Activated CD8-positive, alpha-beta T cell treated with anti-CD3 and anti-CD28 coated beads, Interleukin-2, amount 10 ng/mL, durations not matched to agents 7 days and 5 days (primary cell): ENCODE measurements around the gene FAR1. TPM values are rescaled to one million over a fixed set of nuclear protein-coding genes. Genes with fewer than 3 reads are reported as not detected.
"Not testable (repeated sequence)": the region's sequence is repeated elsewhere in the genome, so short reads cannot be mapped to it uniquely, and the experiment has no call there.

Source experiments
- ATAC-seq: fragments of 150-1000 bp; cut with Tn5 transposase; one replicate; pipeline ENCODE4 v1.10.0; 2021; ENCODE audit warnings: moderate library complexity
- CTCF ChIA-PET: fragments of 350-600 bp; sonication (Branson Sonifier 250); formaldehyde crosslinking; loops from one replicate; lab custom pipeline; 2021; ENCODE audit warnings: antibody characterized with exemption; lab: Charles Lee
- POLR2A ChIA-PET: fragments of 350-600 bp; sonication (Branson Sonifier 250); formaldehyde crosslinking; loops from one replicate; lab custom pipeline; 2021; ENCODE audit warnings: antibody characterized with exemption; lab: Charles Lee
- DNase-seq: peaks from one replicate; pipeline ENCODE4 v3.0.0-alpha.2; 2020
- H3K27ac Mint-ChIP-seq: one replicate; pipeline ENCODE4 v1.8.0; 2021; ENCODE audit warnings: mild to moderate bottlenecking, mixed read lengths
- H3K27me3 Mint-ChIP-seq: one replicate; pipeline ENCODE4 v1.8.0; 2021; ENCODE audit warnings: low read depth, mixed read lengths
- H3K36me3 Mint-ChIP-seq: one replicate; pipeline ENCODE4 v1.8.0; 2021; ENCODE audit warnings: low read depth, mixed read lengths
- H3K4me1 Mint-ChIP-seq: one replicate; pipeline ENCODE4 v1.8.0; 2021; ENCODE audit warnings: low read depth, mixed read lengths
- H3K4me3 Mint-ChIP-seq: one replicate; pipeline ENCODE4 v1.8.0; 2021; ENCODE audit warnings: mild to moderate bottlenecking, mixed read lengths
- H3K9me3 Mint-ChIP-seq: one replicate; pipeline ENCODE4 v1.8.0; 2022; ENCODE audit warnings: mixed read lengths; ENCODE audit not compliant: insufficient read depth
- total RNA-seq, 2 experiments: library from RNA; stranded (reverse); gene quantifications; one replicate each; pipeline ENCODE4 v1.2.3, GENCODE V29; 2021

Gene FAR1
- total RNA-seq, 2 experiments from 2014 or later, result 65.3 to 65.8 TPM

DNA sequence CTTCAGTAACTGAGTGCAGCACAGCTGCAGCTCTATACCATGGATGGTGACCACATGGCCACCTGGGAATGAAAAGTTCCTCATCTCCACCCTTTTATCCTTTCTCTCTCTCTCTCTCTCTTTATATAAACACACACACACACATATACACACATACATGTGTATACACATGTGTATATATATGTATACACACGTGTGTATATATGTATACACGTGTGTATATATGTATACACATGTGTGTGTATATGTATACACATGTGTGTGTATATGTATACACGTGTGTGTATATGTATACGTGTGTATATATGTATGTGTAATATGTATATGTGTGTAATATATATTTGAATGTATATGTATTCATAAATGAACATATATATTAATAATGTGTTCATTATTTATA, 18.8 kb upstream of the FAR1 start:
- ChIA-PET CTCF (no interaction called here), POLR2A (no interaction called here)
- Mint-ChIP-seq H3K36me3 (no peaks in the 10 kb centered on the region), H3K4me1 (no peaks in the 10 kb centered on the region), H3K4me3 (no peak overlapping the region), H3K27ac (no peak overlapping the region), H3K27me3 (peaks cover 12% of the 10 kb centered on the region), H3K9me3 (no peaks in the 10 kb centered on the region)
- DNase-seq (no peak), ATAC-seq (no peak)

DNA sequence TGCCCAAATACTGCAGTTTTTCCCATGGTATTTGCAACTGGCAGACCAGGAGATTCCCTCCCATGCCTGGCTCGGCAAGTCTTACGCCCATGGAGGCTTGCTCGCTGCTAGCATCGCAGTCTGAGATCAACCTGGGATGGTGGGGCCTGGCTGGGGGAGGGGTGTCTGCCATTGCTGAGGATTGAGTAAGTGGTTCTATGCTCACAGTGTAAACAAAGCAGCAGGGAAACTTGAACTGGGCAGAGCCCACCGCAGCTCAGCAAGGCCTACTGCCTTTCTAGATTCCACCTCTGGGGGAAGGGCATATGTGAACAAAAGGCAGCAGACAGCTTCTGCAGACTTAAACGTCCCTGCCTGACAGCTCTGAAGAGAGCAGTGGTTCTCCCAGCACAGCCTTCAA, 17.0 kb upstream of the FAR1 start:
- H3K4me3 Mint-ChIP-seq, ATAC-seq, H3K4me1 Mint-ChIP-seq, H3K27ac Mint-ChIP-seq, DNase-seq, H3K36me3 Mint-ChIP-seq, H3K9me3 Mint-ChIP-seq, CTCF ChIA-PET, POLR2A ChIA-PET: not testable (repeated sequence)
- H3K27me3 Mint-ChIP-seq, result peaks cover 22% of the 10 kb centered on the region

DNA sequence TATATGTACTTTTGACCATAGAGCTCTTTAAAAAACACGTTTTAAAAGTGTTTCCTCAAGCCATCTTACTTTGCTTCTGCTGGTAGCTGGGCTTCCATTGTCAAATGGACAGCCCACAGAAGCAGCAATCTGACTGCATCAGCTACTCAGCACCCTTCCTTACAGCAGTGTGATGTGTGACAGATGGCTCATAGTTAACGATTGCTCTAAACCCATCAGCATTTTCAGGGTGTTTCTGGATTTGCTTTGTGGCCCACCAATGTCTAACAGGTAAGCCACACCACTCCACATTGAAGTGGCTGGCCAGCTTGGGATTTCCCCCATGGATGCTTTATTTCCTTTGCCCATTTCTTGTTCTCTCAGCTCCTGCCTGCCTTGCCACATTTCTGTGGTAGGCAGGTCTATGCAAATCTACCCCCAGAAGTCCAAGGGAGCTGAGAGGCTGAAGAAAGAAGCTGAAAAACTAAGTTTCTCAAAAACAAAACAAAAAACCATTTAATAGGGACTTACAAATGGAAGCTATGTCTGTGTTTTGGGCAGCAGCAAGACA, 7.3 kb upstream of the FAR1 start:
- ChIA-PET POLR2A (no interaction called here), CTCF (interaction anchor here (1.2 kb wide), 1 partner anchor 16 kb away, joined by 3 read pairs; no protein-coding TSS in a partner anchor)
- Mint-ChIP-seq H3K4me1 (no peaks in the 10 kb centered on the region), H3K36me3 (peaks cover 2% of the 10 kb centered on the region), H3K4me3 (no peak overlapping the region), H3K27me3 (peaks cover 18% of the 10 kb centered on the region), H3K27ac (no peak overlapping the region), H3K9me3 (peaks cover 8% of the 10 kb centered on the region)
- ATAC-seq (no peak), DNase-seq (no peak)

DNA sequence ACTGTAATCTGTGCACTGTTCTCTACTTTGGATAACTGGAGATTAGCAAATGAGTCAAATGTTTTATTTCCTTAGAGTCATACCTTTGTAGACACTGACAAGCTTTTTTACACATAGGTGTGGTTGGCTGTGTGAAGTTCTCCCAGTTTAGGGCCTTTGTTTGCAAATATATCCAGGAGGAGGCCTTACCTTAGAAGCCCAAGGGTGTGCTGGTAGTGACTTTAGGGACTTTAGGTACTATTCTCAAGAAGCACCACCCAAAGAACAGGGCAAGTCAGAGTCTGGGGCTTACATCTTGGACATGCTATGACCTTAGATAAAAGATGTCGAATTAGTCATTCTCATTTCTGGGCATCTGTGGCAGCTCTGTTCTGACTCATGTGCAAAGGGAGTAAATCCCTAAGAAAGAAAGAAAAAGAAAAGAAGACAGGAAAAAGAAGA, 4.8 kb upstream of the FAR1 start:
- Mint-ChIP-seq H3K36me3 (peaks cover 4% of the 10 kb centered on the region), H3K4me1 (peaks cover 7% of the 10 kb centered on the region), H3K27me3 (peaks cover 12% of the 10 kb centered on the region), H3K9me3 (peaks cover 7% of the 10 kb centered on the region), H3K4me3 (no peak overlapping the region), H3K27ac (no peak overlapping the region)
- DNase-seq (no peak), ATAC-seq (no peak)
- ChIA-PET POLR2A (interaction anchor here (0.7 kb wide), 1 partner anchor 304 kb away, joined by 3 read pairs; no protein-coding TSS in a partner anchor), CTCF (no interaction called here)

DNA sequence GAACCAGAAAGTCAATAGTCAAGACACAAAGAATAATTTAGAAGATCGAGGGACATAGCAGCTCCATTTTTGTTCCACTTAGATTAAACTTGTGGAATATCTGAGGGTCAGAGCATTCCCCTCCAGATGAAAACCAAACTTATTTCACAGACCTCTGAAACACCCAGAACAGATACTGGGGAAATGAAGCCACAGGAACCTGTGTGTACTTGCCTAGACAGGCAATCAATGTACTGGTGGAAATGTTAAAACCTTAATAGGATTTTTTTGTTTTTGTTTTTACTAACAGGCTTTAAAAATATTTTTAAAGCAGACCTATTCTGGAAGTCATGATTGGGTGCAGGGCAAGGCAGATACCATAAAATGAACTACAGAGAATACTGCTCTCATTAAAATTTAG, 4.1 kb upstream of the FAR1 start:
- Mint-ChIP-seq H3K27me3 (peaks cover 12% of the 10 kb centered on the region), H3K36me3 (peaks cover 6% of the 10 kb centered on the region), H3K4me1 (peaks cover 9% of the 10 kb centered on the region), H3K9me3 (no peaks in the 10 kb centered on the region), H3K27ac (no peak overlapping the region), H3K4me3 (no peak overlapping the region)
- no peak for DNase-seq
- ATAC-seq, result no peak
- POLR2A ChIA-PET, result interaction anchor here (0.7 kb wide), 1 partner anchor 304 kb away, joined by 3 read pairs; no protein-coding TSS in a partner anchor
- CTCF ChIA-PET, result no interaction called here

DNA sequence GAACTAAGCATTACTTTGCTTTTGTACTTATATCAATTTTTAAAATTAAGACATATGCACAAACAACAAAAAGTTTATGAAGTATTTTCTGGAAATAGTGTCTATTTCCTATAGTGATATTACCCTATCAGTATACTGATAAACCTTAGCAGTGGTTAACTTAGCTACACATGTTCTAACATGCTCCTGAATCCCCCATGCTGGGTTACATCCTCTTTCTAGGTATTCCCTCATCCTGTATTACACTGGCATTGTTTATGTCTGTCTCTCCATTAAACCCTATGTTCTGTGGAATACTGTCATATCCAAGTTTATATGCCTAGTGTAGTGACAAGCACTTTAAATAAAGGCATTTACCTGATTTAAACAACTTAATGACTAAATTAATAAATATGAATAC, 1.8 kb upstream of the FAR1 start:
- ChIA-PET CTCF (interaction anchor here (1.6 to 1.8 kb wide), 2 partner anchors 10 to 203 kb away, joined by 4 to 11 read pairs; no protein-coding TSS in a partner anchor), POLR2A (interaction anchor here (1.3 kb wide), 1 partner anchor 203 kb away, joined by 7 read pairs; the partner anchor contains the start of gene BTBD10)
- Mint-ChIP-seq H3K4me1 (peaks cover 30% of the 10 kb centered on the region), H3K36me3 (peaks cover 17% of the 10 kb centered on the region), H3K4me3 (no peak overlapping the region), H3K27me3 (peaks cover 12% of the 10 kb centered on the region), H3K9me3 (no peaks in the 10 kb centered on the region), H3K27ac (no peak overlapping the region)
- DNase-seq, result no peak
- no peak for ATAC-seq

DNA sequence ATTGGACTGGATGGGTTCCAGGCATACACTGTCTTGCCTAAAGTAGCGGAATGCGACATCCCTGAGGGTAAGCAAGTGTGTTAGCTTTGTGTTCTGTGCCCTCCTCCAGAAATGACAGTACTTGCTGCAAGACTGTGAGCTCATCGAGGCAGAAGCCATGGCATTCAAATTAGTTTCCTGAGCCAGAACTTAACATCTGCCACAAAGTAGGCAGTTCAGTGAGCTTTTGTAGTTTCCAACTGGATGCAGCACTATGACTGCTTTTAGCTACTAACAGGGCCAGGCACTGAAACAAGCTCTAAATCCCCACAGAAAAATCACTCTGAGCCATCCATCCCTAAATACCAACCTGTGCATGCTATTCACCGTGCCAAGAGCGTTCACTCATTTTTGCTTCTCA, 1.2 kb upstream of the FAR1 start:
- no peaks in the 10 kb centered on the region for H3K9me3 Mint-ChIP-seq
- DNase-seq, result no peak
- no peak for ATAC-seq
- CTCF ChIA-PET, result interaction anchor here (0.6 to 1.8 kb wide), 9 partner anchors 10 to 1241 kb away, joined by 3 to 11 read pairs (median 3); no protein-coding TSS in a partner anchor
- peaks cover 20% of the 10 kb centered on the region for H3K36me3 Mint-ChIP-seq
- POLR2A ChIA-PET, result interaction anchor here (1.3 kb wide), 1 partner anchor 204 kb away, joined by 7 read pairs; the partner anchor contains the start of gene BTBD10
- H3K27ac Mint-ChIP-seq, result peak overlapping the region; percentile 68
- H3K4me1 Mint-ChIP-seq, result peaks cover 33% of the 10 kb centered on the region
- H3K4me3 Mint-ChIP-seq, result peak overlapping the region; percentile 71
- peaks cover 12% of the 10 kb centered on the region for H3K27me3 Mint-ChIP-seq

DNA sequence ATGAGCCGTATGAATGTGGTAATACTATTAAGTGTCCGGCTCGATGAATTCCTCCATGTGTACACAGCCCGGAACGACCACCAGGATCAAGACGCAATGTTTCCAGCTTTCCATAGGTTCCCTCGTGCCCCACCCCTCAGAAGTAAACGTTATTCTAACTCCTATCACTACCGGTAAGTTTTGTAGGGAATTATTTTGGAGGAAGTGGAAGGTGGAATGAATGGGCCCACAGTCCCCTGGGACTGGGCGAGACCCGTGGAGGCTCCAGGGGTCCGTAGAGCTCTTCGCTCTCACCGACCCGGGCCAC, 720 bp upstream of the FAR1 start:
- peak overlapping the region; percentile 68 for H3K27ac Mint-ChIP-seq

DNA sequence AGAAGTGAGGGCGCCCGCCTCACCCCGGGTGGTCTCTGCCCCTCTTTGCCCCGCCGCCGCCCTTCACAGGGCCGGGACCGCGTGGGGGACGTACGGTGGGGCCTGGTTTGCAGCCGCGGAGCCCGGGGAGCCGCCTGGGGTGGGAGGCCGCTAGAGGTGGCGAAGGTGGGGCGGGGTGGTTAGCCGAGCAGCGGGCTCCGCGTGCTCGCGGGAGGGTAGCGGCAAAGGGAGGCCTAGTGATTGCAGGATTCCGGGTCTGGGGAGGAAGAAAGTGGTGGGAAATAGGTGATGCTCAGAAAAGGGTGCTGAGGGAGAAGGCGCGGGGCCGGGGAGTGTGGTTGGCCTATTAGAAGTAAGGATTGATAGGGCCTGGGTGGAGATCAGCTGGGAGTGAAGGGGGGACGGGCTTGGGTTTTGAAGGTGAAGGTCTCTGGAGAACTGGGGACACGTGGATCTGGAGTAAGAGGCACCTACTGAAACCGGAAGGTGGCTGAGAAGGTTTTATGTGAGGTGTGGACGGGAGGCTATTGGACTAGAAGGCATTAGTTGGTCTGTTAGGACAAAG, 571 bp downstream of the FAR1 start:
- ATAC-seq (peak; percentile 27), DNase-seq (peak; percentile 63)
- Mint-ChIP-seq H3K9me3 (no peaks in the 10 kb centered on the region), H3K27me3 (peaks cover 6% of the 10 kb centered on the region), H3K36me3 (peaks cover 26% of the 10 kb centered on the region), H3K27ac (peak overlapping the region; percentile 97), H3K4me1 (peaks cover 42% of the 10 kb centered on the region), H3K4me3 (peak overlapping the region; percentile 84)
- ChIA-PET CTCF (no interaction called here), POLR2A (interaction anchor here (1.2 to 1.8 kb wide), 2 partner anchors 9 to 206 kb away, joined by 4 to 6 read pairs; partner anchors contain the start of gene BTBD10)

More for the DNA sequence above, 720 bp upstream of the FAR1 start:
- ChIA-PET POLR2A (interaction anchor here (1.3 kb wide), 1 partner anchor 204 kb away, joined by 7 read pairs; the partner anchor contains the start of gene BTBD10), CTCF (interaction anchor here (0.6 to 1.8 kb wide), 9 partner anchors 9 to 1241 kb away, joined by 3 to 11 read pairs (median 3); no protein-coding TSS in a partner anchor)
- peaks cover 24% of the 10 kb centered on the region for H3K36me3 Mint-ChIP-seq
- peaks cover 12% of the 10 kb centered on the region for H3K27me3 Mint-ChIP-seq
- ATAC-seq, result no peak
- peak overlapping the region; percentile 71 for H3K4me3 Mint-ChIP-seq
- no peak for DNase-seq
- H3K9me3 Mint-ChIP-seq, result no peaks in the 10 kb centered on the region
- H3K4me1 Mint-ChIP-seq, result peaks cover 38% of the 10 kb centered on the region

DNA sequence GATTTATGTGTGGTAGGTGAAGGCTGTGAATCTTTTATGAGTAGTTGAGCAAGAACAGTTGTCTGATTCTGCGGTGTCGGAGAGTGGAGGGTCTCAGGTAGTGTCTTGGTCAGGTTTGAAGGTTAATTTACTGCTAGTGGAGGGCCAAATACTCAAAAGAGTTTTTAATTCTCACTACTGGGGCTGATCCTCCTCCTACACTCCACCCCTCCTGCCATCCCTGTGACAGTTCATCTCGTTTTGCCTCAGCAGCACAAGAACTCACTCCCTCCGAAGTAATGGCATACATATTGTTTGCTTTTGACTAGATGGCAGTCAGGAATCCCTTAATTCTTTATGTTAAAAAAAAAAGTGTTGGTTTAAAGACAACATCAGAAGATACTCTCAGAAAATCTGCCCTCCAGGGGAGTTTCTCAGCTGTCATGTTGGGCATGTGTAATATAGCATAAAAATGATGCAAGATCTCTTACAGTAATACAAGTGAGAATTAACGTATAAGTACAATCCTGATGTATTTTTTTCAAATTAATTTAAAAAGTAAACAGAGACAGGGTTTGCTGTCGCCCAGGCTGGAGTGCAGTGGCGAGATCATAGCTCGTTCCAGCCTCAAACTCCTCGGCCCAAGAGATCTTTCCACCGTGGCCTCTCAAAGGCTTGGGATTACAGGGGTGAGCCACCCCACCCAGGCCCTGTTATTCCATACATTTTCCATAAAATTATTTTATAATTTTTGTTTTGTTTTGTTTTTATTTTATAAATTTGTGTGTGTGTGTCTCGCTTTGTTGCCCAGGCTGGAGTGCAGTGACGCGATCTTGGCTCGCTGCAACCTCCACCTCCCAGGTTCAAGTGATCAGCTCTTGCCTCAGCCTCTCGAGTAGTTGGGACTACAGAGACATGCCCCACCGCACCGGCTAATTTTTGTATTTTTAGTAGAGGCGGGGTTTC, 1.3 kb downstream of the FAR1 start:
- Mint-ChIP-seq H3K36me3 (peaks cover 29% of the 10 kb centered on the region), H3K27me3 (peaks cover 4% of the 10 kb centered on the region), H3K9me3 (no peaks in the 10 kb centered on the region), H3K4me3 (peak overlapping the region; percentile 84), H3K4me1 (peaks cover 45% of the 10 kb centered on the region), H3K27ac (peak overlapping the region; percentile 97)
- POLR2A ChIA-PET, result interaction anchor here (1.2 to 1.8 kb wide), 2 partner anchors 8 to 207 kb away, joined by 4 to 6 read pairs; partner anchors contain the start of gene BTBD10
- ATAC-seq (no peak), DNase-seq (peak; percentile 23)
- CTCF ChIA-PET, result no interaction called here

DNA sequence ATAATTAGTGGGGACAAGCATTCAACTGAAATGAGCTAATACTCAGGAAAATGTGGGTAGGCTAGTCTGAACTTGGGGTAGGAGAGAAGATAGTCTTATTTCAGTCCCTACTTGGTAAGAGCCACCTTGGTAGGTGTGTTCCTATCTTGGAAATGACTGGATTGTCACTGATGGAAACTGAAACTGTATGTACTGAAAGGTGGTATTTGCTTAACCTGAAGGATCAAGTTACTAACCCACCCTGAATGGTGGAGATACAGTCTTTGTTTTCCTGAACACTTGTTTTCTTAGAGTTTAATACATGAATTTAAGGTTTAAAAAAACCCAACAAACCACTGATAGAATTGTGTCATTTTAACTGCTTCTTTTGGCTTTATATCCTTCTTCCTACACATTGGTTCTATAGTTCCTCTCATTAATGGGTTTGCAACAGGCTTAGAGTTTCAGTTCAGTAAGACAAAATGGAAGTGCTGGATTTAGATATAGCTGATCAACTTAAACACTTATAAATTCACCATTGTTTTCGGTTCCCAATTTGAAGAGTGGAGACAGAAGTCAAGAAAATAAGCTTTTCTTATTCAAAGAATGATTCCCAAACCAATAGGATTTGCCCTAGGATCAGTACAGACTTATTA, 4.2 kb downstream of the FAR1 start:
- ATAC-seq, result no peak
- DNase-seq, result no peak
- ChIA-PET CTCF (no interaction called here), POLR2A (no interaction called here)
- peaks cover 38% of the 10 kb centered on the region for H3K4me1 Mint-ChIP-seq
- H3K27me3 Mint-ChIP-seq, result no peaks in the 10 kb centered on the region
- peaks cover 29% of the 10 kb centered on the region for H3K36me3 Mint-ChIP-seq
- H3K4me3 Mint-ChIP-seq, result no peak overlapping the region
- H3K9me3 Mint-ChIP-seq, result no peaks in the 10 kb centered on the region
- no peak overlapping the region for H3K27ac Mint-ChIP-seq
